HG03575 (cell line): Measurements from ENCODE around the gene GPAM.
"Not testable (repeated sequence)": the region's sequence is repeated elsewhere in the genome, so short reads cannot be mapped to it uniquely, and the experiment has no call there.

ENCODE experiments used
- ATAC-seq: cut with Tn5 transposase; IDR thresholded peaks from one replicate; pipeline ENCODE4 v1.9.1; 2021; ENCODE audit not compliant: unreplicated experiment, insufficient number of reproducible peaks, low FRiP score; ENCODE audit errors: extremely low read depth

GPAM gene

DNA sequence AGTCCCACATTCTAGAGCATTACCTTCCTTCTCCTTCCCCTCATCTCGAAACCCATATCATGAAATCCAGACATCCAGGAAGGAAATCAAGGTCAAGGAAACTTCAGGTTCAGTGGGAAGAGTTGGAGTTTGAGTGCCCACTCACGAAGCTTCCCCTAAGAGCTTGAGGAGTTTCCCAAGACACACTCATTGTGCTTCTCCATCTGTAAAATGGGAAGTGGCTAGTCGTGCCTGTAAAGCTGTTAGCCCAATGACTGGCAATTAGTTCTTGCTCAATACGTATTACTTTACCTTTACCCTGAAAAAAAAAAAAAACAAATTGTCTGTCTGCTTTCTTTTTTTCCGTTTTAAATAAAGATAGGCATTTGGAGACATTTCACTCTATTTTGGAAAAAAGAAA, 42.3 kb downstream of the GPAM start:
- no peak for ATAC-seq

GRCh38 chr10:112140110-112140970, 43.2 kb downstream of the GPAM start:
- ATAC-seq: peak; percentile 98

- no peak for ATAC-seq
These were observed 44.4 kb downstream of the GPAM start for GRCh38 chr10:112139176-112139575.

- ATAC-seq: no peak
These were observed 46.2 kb downstream of the GPAM start for GRCh38 chr10:112137154-112137987.

DNA sequence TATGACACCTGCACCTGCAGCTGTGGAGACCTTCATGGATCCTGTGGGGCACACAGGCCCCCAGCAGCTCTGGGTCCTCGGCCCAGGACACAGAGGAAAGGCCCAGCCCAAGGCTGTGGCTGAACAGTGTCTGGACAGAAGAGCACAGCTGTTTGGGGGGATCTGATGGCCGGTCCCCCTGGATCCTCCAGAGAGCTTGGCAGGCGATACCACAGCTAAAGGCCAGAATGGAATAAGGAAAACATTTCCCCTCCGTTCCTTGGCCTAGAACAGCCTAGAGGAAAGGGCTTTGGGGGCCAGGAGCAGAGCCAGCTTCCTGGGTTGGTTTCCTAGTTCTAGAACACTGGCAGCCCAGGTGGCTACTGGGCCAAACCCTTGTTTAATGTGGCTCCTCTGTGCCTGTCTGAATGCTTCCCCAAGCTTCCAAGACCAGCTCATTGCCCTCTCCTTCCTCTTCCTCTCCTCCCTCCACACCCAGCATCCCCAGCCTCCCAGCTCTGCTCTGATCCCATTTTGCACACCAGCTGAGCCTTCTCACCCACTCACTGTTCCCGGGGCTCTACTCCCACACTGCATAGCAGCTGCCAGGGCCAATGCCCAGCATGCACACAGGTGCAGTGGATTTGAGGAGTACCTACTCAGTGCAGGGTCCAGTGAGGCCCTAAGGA, 46.9 kb downstream of the GPAM start:
- ATAC-seq: no peak

DNA sequence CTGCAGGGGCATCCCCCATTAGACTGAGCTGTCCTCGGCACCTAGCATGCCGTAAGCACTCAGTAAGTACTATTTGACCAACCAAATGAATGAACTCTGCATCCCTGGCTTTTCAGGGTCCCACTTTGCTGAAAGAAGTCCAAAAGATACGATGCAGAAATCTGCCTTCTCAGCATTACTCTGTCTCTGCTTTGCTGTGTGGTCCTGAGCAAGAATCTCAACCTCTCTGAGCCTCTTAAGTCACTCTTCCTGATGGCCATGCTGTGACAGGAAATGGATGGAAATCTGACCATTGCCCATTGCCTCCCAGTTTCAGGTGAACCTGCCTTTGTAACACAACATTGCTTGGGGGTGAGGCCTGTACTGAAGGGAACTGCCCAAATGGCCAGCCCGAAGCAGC, 48.0 kb downstream of the GPAM start:
- no peak for ATAC-seq

DNA sequence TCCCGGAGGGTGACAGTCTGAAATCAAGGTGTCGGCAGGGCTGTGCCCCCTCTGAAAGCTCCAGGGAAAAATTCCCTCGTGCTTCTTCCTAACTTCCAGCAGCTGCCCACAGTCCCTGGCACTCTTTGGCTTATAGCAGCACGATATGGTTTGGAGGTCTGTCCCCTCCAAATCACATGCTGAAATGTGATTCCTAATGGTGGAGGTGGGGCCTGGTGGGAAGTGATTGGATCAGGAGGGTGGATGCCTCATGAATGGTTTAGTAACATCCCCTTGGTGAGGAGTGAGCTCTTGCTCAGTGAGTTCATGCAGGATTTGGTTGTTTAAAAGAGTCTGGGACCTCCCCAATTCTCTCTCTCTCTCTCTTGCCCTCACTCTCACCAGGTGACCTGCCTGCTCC, 51.1 kb downstream of the GPAM start:
- ATAC-seq: no peak

GRCh38 chr10:112131996-112132395, 51.6 kb downstream of the GPAM start:
- no peak for ATAC-seq

- ATAC-seq: no peak
These were observed 52.2 kb downstream of the GPAM start for GRCh38 chr10:112131346-112131745.

- no peak for ATAC-seq
These were observed 56.7 kb downstream of the GPAM start for GRCh38 chr10:112126901-112127300.

DNA sequence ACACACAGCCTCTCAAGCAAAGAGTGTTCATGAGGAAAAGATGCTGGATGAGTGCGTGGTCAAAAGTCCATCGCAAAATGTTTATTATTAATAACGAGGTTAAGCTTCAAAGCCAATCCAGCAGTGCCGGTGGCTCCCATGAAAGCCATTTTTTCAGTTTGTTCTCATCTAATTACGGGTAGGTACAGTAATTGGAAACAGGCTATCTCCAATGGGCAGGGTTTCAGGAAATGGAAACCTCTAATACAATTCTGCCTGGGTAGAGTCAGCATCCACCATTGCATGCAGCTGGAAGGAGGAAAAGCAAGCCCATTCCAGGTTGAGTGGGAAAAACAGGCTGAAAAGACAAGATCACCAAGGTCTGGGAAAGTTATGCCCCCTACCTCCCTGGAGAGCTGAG, 57.4 kb downstream of the GPAM start:
- ATAC-seq: no peak

DNA sequence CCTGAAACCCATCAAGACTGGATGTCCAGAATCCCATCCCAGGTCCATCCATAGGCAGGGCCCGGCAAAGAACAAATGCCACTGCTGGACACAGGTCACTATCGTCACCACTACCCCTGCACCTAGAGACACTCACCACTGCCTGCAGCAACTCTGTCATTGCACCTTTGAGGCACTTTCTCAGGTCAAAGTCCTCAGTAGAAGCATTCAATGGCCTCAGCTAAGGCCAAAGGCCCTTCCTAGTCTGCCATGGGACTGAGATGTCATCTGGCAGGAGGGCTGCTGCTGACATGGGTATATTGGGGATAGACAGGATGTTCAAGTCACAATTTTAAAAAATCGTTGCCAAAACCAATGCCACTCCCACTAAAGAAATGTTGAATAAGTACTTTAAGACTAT, 58.7 kb downstream of the GPAM start:
- no peak for ATAC-seq

DNA sequence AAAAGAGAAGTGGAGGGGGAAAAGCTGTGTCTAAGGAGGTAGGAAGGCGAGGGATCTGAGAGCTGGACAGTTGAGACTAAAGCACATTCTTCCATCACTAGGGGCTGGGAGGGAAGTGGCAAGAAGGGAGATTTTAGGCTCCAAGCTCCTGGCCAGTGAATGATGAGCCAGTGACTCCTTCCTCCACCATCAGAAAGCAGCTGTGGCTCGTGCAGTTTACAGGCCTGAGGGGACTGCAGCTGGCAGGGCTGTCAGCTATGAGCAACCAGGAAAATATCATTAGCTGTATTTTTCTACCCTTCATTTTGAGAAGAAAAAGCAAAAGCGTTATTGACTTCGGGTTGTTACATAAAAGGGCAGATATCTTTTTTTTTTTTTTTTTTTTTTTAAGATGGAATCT, 60.7 kb downstream of the GPAM start:
- no peak for ATAC-seq

GRCh38 chr10:112120491-112120890, 63.1 kb downstream of the GPAM start:
- ATAC-seq: no peak

DNA sequence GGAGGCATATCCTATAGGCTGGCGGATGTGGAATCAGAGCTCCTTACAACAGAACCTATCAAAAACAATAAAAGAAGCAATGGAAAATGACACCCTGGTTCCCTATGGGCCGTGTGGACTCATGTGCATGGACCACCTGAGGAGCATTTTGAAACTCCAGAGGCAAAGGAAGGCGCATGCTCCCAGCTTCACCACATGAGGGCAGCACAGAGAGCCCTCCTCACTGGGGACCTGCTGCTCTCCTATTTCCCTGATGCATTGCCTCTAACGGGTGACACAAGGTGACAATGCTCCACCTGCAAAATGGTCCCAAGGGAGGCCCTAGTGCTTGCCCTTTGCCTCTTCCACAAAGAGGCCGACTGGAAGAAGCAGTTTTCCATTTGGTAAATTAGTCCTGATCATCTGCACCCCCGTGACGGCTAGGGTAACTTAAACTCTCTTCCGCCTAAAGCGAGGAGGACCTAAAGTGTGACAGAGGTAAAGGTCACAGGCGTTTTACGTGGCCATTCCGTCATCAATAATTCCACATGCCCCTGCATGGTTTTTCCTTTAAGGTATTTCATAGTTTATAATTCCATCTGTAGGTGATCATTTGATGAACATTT, 67.7 kb downstream of the GPAM start:
- no peak for ATAC-seq

- ATAC-seq: not testable (repeated sequence)
These were observed 73.8 kb downstream of the GPAM start for GRCh38 chr10:112109779-112110178.
